ENCODE results near the gene HAPSTR1.

The HAPSTR1 gene

DNA sequence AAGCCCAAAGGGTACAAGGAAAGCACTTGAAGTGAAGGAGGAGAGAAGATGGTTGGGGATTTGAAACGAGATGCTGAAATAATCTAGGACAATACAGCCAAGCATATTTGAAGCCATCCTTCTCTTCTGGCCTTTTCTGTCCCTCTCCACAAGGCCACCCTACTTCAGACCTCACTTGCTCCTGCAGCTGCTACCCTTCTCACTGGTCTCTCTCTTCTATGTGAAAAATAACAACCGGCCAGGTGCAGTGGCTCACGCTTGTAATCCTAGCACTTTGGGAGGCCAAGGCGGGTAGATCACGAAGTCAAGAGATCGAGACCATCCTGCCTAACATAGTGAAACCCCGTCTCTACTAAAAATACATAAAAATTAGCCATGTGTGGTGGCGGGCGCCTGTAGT is 33.2 kb upstream of the HAPSTR1 start:
- no peaks in the 10 kb centered on the region for H3K4me1 ChIP-seq (ENCODE audit: insufficient read depth, low read length)
- H3K27me3 ChIP-seq (ENCODE audit: insufficient read depth, low read length, poor library complexity), result no peaks in the 10 kb centered on the region
- no peak overlapping the region for H3K4me3 ChIP-seq (ENCODE audit: low read depth in 1 of 2, low read length in 2 of 2)
- no peak for DNase-seq
- no peak overlapping the region for H3K4me2 ChIP-seq (ENCODE audit: insufficient read depth, low read length)
- no peak overlapping the region for H3K27ac ChIP-seq (ENCODE audit: low read length)
- H4K20me1 ChIP-seq (ENCODE audit: insufficient read depth, low read length), result no peaks in the 10 kb centered on the region
- TF ChIP-seq, protein P1, sequence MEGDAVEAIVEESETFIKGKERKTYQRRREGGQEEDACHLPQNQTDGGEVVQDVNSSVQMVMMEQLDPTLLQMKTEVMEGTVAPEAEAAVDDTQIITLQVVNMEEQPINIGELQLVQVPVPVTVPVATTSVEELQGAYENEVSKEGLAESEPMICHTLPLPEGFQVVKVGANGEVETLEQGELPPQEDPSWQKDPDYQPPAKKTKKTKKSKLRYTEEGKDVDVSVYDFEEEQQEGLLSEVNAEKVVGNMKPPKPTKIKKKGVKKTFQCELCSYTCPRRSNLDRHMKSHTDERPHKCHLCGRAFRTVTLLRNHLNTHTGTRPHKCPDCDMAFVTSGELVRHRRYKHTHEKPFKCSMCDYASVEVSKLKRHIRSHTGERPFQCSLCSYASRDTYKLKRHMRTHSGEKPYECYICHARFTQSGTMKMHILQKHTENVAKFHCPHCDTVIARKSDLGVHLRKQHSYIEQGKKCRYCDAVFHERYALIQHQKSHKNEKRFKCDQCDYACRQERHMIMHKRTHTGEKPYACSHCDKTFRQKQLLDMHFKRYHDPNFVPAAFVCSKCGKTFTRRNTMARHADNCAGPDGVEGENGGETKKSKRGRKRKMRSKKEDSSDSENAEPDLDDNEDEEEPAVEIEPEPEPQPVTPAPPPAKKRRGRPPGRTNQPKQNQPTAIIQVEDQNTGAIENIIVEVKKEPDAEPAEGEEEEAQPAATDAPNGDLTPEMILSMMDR (IDR thresholded peaks at IDR 0.05; ENCODE audit: borderline replicate concordance, extremely low read depth, low read length, poor library complexity, severe bottlenecking), result no peak
- TF ChIP-seq EZH2 (IDR thresholded peaks at IDR 0.05; ENCODE audit: borderline replicate concordance, low read depth, low read length, severe bottlenecking), result no peak
- ATAC-seq (ENCODE audit: insufficient read depth, low read depth), result no peak
- H2AFZ ChIP-seq (ENCODE audit: low read depth, low read length), result no peak overlapping the region
- H3K9me3 ChIP-seq (ENCODE audit: insufficient read depth, low read length, severe bottlenecking), result no peaks in the 10 kb centered on the region
- no peaks in the 10 kb centered on the region for H3K36me3 ChIP-seq (ENCODE audit: insufficient read depth, low read length)
- no peaks in the 10 kb centered on the region for H3K79me2 ChIP-seq (ENCODE audit: insufficient read depth, low read length)
- no peak overlapping the region for H3K9ac ChIP-seq (ENCODE audit: low read depth, low read length)

DNA sequence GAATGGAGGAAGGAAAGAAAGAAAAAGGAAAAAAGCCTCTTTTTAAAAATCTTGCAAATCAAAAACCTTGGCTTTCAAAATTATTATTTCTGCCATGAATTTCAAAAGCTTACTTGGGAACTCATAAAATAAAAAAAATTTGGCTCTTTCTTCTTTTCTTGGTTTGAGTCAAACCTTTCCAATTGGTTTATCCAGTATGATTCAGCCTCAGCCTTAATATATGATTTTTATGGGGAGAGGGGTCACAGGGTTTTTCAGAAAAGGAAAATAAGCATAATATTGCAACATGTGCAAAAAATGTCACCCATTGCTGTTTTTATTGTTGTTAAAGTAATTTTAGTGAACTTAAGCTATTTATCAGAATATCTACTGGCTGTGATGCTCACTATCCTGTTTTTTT is 31.2 kb upstream of the HAPSTR1 start:
- no peak overlapping the region for H3K4me3 ChIP-seq (ENCODE audit: low read depth in 1 of 2, low read length in 2 of 2)

DNA sequence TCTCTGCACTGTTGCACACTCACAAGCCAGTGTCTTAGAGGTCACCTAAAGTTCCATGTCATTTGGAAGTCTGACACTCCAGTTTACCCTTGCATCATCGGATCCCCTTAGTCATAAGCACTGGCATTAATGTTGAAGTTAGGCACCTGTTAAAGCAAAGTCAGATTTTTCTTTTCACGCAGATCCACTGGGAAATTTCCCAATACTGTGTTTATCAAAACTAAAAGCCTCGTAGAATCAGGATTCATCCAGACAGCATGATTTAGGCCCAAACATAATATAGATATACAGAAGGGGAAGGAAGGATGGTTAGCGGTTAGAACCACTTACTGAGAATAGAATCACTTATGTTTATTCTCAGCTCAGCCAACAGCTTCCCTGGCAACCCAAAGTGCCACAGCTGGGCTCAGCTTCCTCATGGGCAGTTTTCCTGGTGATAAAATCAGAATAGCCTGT is 30.1 kb upstream of the HAPSTR1 start:
- no peaks in the 10 kb centered on the region for H3K36me3 ChIP-seq (ENCODE audit: insufficient read depth, low read length)
- ATAC-seq (ENCODE audit: insufficient read depth, low read depth) (no peak), DNase-seq (no peak)
- no peak overlapping the region for H3K4me3 ChIP-seq (ENCODE audit: low read depth in 1 of 2, low read length in 2 of 2)
- no peaks in the 10 kb centered on the region for H3K27me3 ChIP-seq (ENCODE audit: insufficient read depth, low read length, poor library complexity)
- no peak overlapping the region for H2AFZ ChIP-seq (ENCODE audit: low read depth, low read length)
- no peak for TF ChIP-seq EZH2 (IDR thresholded peaks at IDR 0.05; ENCODE audit: borderline replicate concordance, low read depth, low read length, severe bottlenecking)
- TF ChIP-seq, protein P1 (IDR thresholded peaks at IDR 0.05; ENCODE audit: borderline replicate concordance, extremely low read depth, low read length, poor library complexity, severe bottlenecking), result no peak
- no peaks in the 10 kb centered on the region for H4K20me1 ChIP-seq (ENCODE audit: insufficient read depth, low read length)
- no peak overlapping the region for H3K9ac ChIP-seq (ENCODE audit: low read depth, low read length)
- H3K9me3 ChIP-seq (ENCODE audit: insufficient read depth, low read length, severe bottlenecking), result no peaks in the 10 kb centered on the region
- H3K4me1 ChIP-seq (ENCODE audit: insufficient read depth, low read length), result no peaks in the 10 kb centered on the region
- H3K27ac ChIP-seq (ENCODE audit: low read length), result no peak overlapping the region
- H3K4me2 ChIP-seq (ENCODE audit: insufficient read depth, low read length), result no peak overlapping the region
- H3K79me2 ChIP-seq (ENCODE audit: insufficient read depth, low read length), result no peaks in the 10 kb centered on the region

More for the DNA sequence above, 31.2 kb upstream of the HAPSTR1 start:
- Histone ChIP-seq H4K20me1 (ENCODE audit: insufficient read depth, low read length) (no peaks in the 10 kb centered on the region), H2AFZ (ENCODE audit: low read depth, low read length) (no peak overlapping the region), H3K9ac (ENCODE audit: low read depth, low read length) (no peak overlapping the region), H3K4me1 (ENCODE audit: insufficient read depth, low read length) (no peaks in the 10 kb centered on the region), H3K4me2 (ENCODE audit: insufficient read depth, low read length) (no peak overlapping the region), H3K79me2 (ENCODE audit: insufficient read depth, low read length) (no peaks in the 10 kb centered on the region), H3K27ac (ENCODE audit: low read length) (no peak overlapping the region), H3K27me3 (ENCODE audit: insufficient read depth, low read length, poor library complexity) (no peaks in the 10 kb centered on the region), H3K9me3 (ENCODE audit: insufficient read depth, low read length, severe bottlenecking) (no peaks in the 10 kb centered on the region), H3K36me3 (ENCODE audit: insufficient read depth, low read length) (no peaks in the 10 kb centered on the region)
- no peak for ATAC-seq (ENCODE audit: insufficient read depth, low read depth)
- TF ChIP-seq, protein P1 (IDR thresholded peaks at IDR 0.05; ENCODE audit: borderline replicate concordance, extremely low read depth, low read length, poor library complexity, severe bottlenecking), result no peak
- no peak for TF ChIP-seq EZH2 (IDR thresholded peaks at IDR 0.05; ENCODE audit: borderline replicate concordance, low read depth, low read length, severe bottlenecking)
- DNase-seq, result no peak

DNA sequence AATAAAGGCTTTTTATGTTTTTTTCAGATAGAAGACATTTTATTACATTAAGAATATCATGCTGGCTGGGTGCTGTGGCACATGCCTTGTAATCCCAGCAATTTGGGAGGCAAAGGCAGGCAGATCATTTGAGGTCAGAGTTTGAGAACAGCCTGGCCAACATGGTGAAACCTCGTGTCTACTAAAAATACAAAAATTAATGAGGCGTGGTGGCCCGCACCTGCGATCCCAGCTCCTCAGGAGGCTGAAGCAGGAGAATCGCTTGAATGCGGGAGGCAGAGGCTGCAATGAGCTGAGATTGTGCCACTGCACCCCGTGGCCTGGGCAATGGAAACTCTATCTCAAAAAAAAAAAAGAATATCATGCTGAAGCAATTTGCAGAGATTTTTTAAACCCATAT is 29.1 kb upstream of the HAPSTR1 start:
- H3K4me2 ChIP-seq (ENCODE audit: insufficient read depth, low read length), result no peak overlapping the region
- H2AFZ ChIP-seq (ENCODE audit: low read depth, low read length), result no peak overlapping the region
- no peak for DNase-seq
- H3K36me3 ChIP-seq (ENCODE audit: insufficient read depth, low read length), result no peaks in the 10 kb centered on the region
- no peaks in the 10 kb centered on the region for H3K4me1 ChIP-seq (ENCODE audit: insufficient read depth, low read length)
- H3K27me3 ChIP-seq (ENCODE audit: insufficient read depth, low read length, poor library complexity), result no peaks in the 10 kb centered on the region
- ATAC-seq (ENCODE audit: insufficient read depth, low read depth), result no peak
- H3K79me2 ChIP-seq (ENCODE audit: insufficient read depth, low read length), result no peaks in the 10 kb centered on the region
- TF ChIP-seq, protein P1 (IDR thresholded peaks at IDR 0.05; ENCODE audit: borderline replicate concordance, extremely low read depth, low read length, poor library complexity, severe bottlenecking), result no peak
- no peak for TF ChIP-seq EZH2 (IDR thresholded peaks at IDR 0.05; ENCODE audit: borderline replicate concordance, low read depth, low read length, severe bottlenecking)
- H3K27ac ChIP-seq (ENCODE audit: low read length), result no peak overlapping the region
- no peak overlapping the region for H3K4me3 ChIP-seq (ENCODE audit: low read depth in 1 of 2, low read length in 2 of 2)
- no peaks in the 10 kb centered on the region for H4K20me1 ChIP-seq (ENCODE audit: insufficient read depth, low read length)
- H3K9me3 ChIP-seq (ENCODE audit: insufficient read depth, low read length, severe bottlenecking), result no peaks in the 10 kb centered on the region
- no peak overlapping the region for H3K9ac ChIP-seq (ENCODE audit: low read depth, low read length)
